HG03139 (cell line): ENCODE results near the gene NCOA7.
"Not testable (repeated sequence)": the region's sequence is repeated elsewhere in the genome, so short reads cannot be mapped to it uniquely, and the experiment has no call there.

Experiments used
- ATAC-seq: cut with Tn5 transposase; IDR thresholded peaks from one replicate; pipeline ENCODE4 v1.9.1; 2021; ENCODE audit not compliant: unreplicated experiment

The NCOA7 gene

DNA sequence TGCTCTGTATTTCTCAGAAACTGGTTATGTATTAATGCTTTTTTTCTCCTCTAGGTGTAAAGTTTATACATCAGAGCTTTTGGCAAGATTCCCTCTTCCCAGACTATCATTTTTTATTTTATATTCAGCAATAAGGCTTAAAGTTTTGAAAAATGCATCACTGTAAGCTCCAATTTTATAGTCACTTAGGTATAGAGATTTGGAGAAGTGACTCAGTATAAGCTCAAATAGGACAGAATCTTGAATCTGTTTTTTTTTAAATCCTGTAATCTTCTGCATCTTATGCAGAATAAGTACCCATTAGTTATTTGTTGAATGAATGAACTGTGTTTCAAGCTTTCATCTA is 1.0 kb downstream of the NCOA7 start:
- ATAC-seq: no peak

GRCh38 chr6:125792172-125792571 is 1.4 kb downstream of the NCOA7 start:
- ATAC-seq: no peak

DNA sequence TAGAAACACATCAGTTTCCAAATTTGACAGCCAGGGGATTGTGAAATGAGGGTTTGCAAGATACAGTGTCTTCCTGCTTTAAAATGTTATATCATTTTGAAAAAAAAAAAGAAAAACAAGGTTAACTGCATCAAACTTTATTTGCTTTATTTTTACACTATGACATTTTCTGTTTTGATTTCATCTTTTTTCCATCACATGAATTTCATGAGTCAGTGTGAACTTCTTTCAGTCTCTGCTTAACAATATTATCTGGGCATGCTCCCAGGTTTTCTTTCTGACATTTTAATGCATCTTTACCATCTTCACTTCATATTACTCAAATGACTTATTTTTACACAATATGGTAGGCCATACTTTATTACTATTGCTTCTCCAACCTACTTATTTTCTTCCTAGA is 1.9 kb downstream of the NCOA7 start:
- no peak for ATAC-seq

- no peak for ATAC-seq
Observed at GRCh38 chr6:125793280-125793679, 2.5 kb downstream of the NCOA7 start.

- no peak for ATAC-seq
Observed at GRCh38 chr6:125793863-125794262, 3.1 kb downstream of the NCOA7 start.

DNA sequence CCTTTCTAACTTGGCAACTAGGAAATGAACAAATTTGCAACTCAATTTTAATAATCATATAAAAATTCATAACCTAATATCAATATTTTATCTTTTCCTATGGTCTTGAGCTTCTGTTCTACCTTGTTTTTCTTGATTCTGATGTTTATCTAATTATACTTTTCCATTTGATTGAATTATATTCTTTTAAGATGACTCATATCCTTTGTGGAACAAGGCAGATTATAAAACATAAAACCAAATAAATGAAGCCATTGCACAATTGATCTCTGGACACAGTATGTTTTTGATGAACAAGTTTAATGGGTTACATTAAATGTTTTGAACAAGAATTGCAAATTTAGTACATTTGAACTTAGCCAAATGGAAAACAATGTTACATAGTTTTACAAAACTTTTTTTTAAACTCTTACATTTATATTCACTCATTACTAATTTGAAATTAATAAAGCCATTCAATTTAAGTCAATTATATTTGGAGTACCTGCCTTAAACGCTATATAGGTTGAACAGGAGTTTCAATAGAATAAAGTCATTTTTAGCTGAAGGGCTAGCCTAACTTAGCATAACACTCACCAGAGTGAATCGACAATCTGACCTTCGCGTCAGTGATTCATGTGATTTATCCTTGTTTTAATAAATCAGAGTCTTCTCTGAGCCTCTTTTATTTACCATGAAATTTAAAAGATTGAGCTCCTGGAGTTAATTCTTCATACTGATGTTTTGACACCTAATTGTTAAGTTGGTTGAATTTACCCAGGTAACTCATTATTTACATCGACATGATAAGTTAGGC is 3.8 kb downstream of the NCOA7 start:
- no peak for ATAC-seq

DNA sequence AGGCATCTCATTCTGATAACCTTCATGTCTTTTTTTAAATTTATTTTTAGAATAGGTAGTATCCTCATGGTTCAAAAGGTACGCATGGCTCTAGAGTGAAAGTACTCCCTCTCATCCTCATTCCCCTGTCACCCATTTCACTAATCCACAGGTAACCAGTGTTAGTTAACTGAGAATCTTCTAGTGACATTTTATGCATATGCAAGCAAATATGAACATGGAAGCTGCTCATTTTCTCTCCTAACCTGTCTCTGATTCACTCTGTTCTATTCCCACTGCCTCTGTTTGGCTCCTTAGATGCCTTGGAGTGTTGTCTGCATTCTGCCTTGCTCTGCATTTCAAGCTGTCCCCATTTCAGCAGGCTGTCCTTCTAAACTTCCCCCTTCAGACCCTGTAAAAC is 4.5 kb downstream of the NCOA7 start:
- ATAC-seq: no peak

- no peak for ATAC-seq
Observed at GRCh38 chr6:125797120-125797885, 6.5 kb downstream of the NCOA7 start.

GRCh38 chr6:125797886-125798444 is 7.2 kb downstream of the NCOA7 start:
- no peak for ATAC-seq

- peak; percentile 80 for ATAC-seq
Observed at GRCh38 chr6:125798734-125799508, 8.2 kb downstream of the NCOA7 start.

DNA sequence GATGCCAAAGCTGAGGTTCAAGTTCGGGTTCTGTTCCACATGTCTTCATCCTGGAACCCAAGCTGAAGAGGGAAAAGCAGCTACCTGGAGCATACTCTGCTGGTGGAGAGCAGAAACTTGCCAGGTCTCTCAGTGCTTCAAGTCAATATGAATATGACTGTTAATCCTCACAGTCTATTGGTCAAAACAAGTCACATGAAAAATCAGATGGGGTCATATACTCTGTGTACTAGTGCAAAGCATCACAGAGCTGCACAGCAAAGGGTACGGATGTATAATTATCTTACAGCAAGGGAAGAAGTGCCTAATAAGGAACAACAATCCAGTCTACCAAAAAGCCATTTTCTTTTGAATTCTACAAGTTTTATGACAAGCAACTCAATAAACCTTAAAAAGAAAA is 11.6 kb downstream of the NCOA7 start:
- no peak for ATAC-seq

- no peak for ATAC-seq
Observed at GRCh38 chr6:125802943-125803377, 12.2 kb downstream of the NCOA7 start.

DNA sequence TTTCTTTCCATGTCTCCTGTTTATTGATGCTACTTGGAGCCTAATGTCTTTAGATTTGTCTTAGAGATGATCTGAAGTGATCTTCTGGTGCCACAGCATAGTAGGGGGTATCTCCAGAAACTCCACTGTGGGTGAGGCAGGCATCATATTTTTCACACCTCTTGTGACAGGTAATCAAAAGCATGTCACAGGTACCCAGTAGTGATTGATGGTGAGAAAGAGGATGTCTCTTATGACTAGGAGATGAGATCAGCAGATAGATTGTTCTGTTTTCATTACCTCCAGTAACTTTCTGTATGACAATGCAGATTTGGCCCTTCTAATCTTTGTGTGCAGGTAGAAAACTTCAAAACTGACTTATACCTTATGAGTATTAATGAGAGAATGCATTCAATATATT is 13.5 kb downstream of the NCOA7 start:
- ATAC-seq: peak; percentile 56

GRCh38 chr6:125804866-125805425 is 14.2 kb downstream of the NCOA7 start:
- not testable (repeated sequence) for ATAC-seq

- ATAC-seq: no peak
Observed at GRCh38 chr6:125806813-125807212, 16.1 kb downstream of the NCOA7 start.

- ATAC-seq: peak; percentile 31
Observed at GRCh38 chr6:125807293-125807692, 16.5 kb downstream of the NCOA7 start.

DNA sequence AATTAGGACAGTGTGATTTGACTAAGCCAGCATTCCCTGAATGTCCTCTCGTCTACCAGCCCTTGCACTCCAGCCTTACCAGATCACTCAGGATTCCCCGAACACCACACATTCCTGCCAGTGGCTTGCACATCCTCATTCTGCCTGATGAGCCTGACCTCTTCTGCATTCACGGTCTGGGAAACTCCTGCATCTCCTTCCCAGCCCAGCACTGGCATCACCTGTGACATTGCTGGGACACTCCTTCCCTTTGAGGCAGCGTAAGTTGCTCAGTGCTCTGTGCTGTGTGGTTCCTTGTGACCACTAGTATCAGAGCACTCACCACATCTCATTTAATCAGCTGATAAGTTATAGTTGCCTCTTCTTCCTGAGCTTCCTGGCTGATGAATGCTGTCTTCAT is 17.3 kb downstream of the NCOA7 start:
- no peak for ATAC-seq

DNA sequence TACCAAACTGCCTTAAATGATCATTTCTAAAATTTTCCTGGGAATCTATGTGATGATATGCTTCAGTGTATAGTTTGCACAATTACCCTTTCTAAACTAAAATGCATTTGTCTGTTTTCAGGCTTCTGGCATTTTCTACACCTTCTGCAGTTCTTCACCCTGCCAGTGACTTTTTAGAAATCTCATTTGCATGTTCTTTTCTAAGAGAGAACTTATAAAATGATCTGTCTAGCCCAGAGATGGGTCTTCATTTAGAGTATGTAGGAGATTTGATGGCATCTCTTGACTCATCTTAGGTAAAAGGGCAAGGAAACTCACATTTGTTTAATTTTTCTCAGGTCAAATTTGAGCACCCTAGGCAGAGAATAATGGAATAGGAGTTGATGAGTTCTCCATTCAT is 17.8 kb downstream of the NCOA7 start:
- no peak for ATAC-seq

DNA sequence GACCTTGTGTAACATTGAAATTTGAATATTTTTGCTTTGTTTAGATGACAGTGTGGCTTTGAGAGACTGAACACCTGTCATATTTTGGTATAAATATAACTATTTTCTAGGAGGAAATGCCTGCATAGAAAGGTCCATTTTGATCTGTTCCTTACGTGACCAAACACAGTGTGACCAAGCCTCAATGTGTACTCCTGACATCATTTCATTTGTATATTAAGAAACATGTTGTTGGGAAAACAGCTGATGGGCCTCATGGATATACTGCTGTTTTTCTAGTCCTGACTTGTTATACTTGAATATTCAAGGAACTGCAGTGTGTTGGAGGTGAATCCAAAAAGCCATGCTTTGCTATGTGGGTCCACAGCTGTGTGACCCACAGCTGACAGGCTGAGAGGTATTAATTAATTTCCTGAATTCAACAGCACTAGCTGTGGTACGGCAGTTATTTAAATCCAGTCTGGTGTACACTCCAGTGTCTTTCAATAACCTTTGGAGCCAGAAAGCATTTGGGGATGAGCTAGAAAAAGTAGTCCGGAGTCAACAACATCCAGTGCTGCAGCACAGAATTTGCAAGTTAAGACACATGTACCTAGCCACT is 18.9 kb downstream of the NCOA7 start:
- no peak for ATAC-seq

GRCh38 chr6:125810445-125810844 is 19.7 kb downstream of the NCOA7 start:
- no peak for ATAC-seq

- ATAC-seq: no peak
Observed at GRCh38 chr6:125811259-125811658, 20.5 kb downstream of the NCOA7 start.
